ENCODE measurements around the gene GAS1. TPM values are rescaled to one million over a fixed set of nuclear protein-coding genes. Genes with fewer than 3 reads are reported as not detected.
A peak's percentile ranks its signal among the peaks of the same experiment; 100 is the strongest.

Gene GAS1
- total and polyA plus RNA-seq, 9 donors = 60.1 to 123 (median 91.1) TPM

GRCh38 chr9:86908261-86908660 is 39.0 kb downstream of the GAS1 start:
- WGBS (ENCODE audit: insufficient coverage) = no CpG with 5 or more reads among the region's 3 CpGs
- Histone ChIP-seq H3K9me3 (replicated peaks; ENCODE audit: control insufficient read depth, low read depth, low read length) (peaks cover 15% of the 10 kb centered on the region), H3K4me3 (ENCODE audit: low read length) (no peak overlapping the region), H3K27ac (ENCODE audit: low read length) (no peak overlapping the region), H3K4me1 (ENCODE audit: control insufficient read depth, insufficient read depth, low read length) (peaks cover 8% of the 10 kb centered on the region), H3K27me3 (ENCODE audit: control insufficient read depth, insufficient read depth, low read length) (no peaks in the 10 kb centered on the region), H3K36me3 (ENCODE audit: control insufficient read depth, insufficient read depth, low read length) (no peaks in the 10 kb centered on the region)
- no peak for DNase-seq

- 71% methylated on average over 1 of the region's 1 CpG for WGBS (ENCODE audit: insufficient coverage)
- Histone ChIP-seq H3K4me3 (ENCODE audit: low read length) (no peak overlapping the region), H3K27me3 (ENCODE audit: control insufficient read depth, insufficient read depth, low read length) (peaks cover 4% of the 10 kb centered on the region), H3K4me1 (ENCODE audit: control insufficient read depth, insufficient read depth, low read length) (peaks cover 17% of the 10 kb centered on the region), H3K36me3 (ENCODE audit: control insufficient read depth, insufficient read depth, low read length) (no peaks in the 10 kb centered on the region), H3K27ac (ENCODE audit: low read length) (no peak overlapping the region), H3K9me3 (replicated peaks; ENCODE audit: control insufficient read depth, low read depth, low read length) (peaks cover 15% of the 10 kb centered on the region)
- no peak for DNase-seq
These were observed 40.0 kb downstream of the GAS1 start for GRCh38 chr9:86907346-86907745.

GRCh38 chr9:86903734-86904085 is 43.6 kb downstream of the GAS1 start:
- Histone ChIP-seq H3K9me3 (replicated peaks; ENCODE audit: control insufficient read depth, low read depth, low read length) (peaks cover 6% of the 10 kb centered on the region), H3K4me1 (ENCODE audit: control insufficient read depth, insufficient read depth, low read length) (peaks cover 18% of the 10 kb centered on the region), H3K4me3 (ENCODE audit: low read length) (no peak overlapping the region), H3K36me3 (ENCODE audit: control insufficient read depth, insufficient read depth, low read length) (no peaks in the 10 kb centered on the region), H3K27ac (ENCODE audit: low read length) (peak overlapping the region; percentile 66), H3K27me3 (ENCODE audit: control insufficient read depth, insufficient read depth, low read length) (peaks cover 4% of the 10 kb centered on the region)
- peak; percentile 40 for DNase-seq
- no CpG with 5 or more reads among the region's 2 CpGs for WGBS (ENCODE audit: insufficient coverage)

- WGBS (ENCODE audit: insufficient coverage) = 2% methylated on average over 12 of the region's 19 CpGs
- H3K9me3 ChIP-seq (replicated peaks; ENCODE audit: control insufficient read depth, low read depth, low read length) = peaks cover 6% of the 10 kb centered on the region
- H3K27me3 ChIP-seq (ENCODE audit: control insufficient read depth, insufficient read depth, low read length) = peaks cover 4% of the 10 kb centered on the region
- H3K4me3 ChIP-seq (ENCODE audit: low read length) = peak overlapping the region; percentile 24
- H3K27ac ChIP-seq (ENCODE audit: low read length) = peak overlapping the region; percentile 66
- no peaks in the 10 kb centered on the region for H3K36me3 ChIP-seq (ENCODE audit: control insufficient read depth, insufficient read depth, low read length)
- H3K4me1 ChIP-seq (ENCODE audit: control insufficient read depth, insufficient read depth, low read length) = peaks cover 18% of the 10 kb centered on the region
- DNase-seq = peak; percentile 71
These were observed 44.1 kb downstream of the GAS1 start for GRCh38 chr9:86902991-86903733.

GRCh38 chr9:86902586-86902985 is 44.7 kb downstream of the GAS1 start:
- H3K4me1 ChIP-seq (ENCODE audit: control insufficient read depth, insufficient read depth, low read length) = peaks cover 18% of the 10 kb centered on the region
- H3K27me3 ChIP-seq (ENCODE audit: control insufficient read depth, insufficient read depth, low read length) = peaks cover 4% of the 10 kb centered on the region
- H3K36me3 ChIP-seq (ENCODE audit: control insufficient read depth, insufficient read depth, low read length) = no peaks in the 10 kb centered on the region
- DNase-seq = no peak
- H3K4me3 ChIP-seq (ENCODE audit: low read length) = peak overlapping the region; percentile 24
- no peak overlapping the region for H3K27ac ChIP-seq (ENCODE audit: low read length)
- H3K9me3 ChIP-seq (replicated peaks; ENCODE audit: control insufficient read depth, low read depth, low read length) = peaks cover 6% of the 10 kb centered on the region
- WGBS (ENCODE audit: insufficient coverage) = 19% methylated on average over 6 of the region's 21 CpGs

GRCh38 chr9:86902176-86902575 is 45.1 kb downstream of the GAS1 start:
- Histone ChIP-seq H3K27ac (ENCODE audit: low read length) (no peak overlapping the region), H3K27me3 (ENCODE audit: control insufficient read depth, insufficient read depth, low read length) (peaks cover 4% of the 10 kb centered on the region), H3K4me1 (ENCODE audit: control insufficient read depth, insufficient read depth, low read length) (peaks cover 18% of the 10 kb centered on the region), H3K4me3 (ENCODE audit: low read length) (no peak overlapping the region), H3K9me3 (replicated peaks; ENCODE audit: control insufficient read depth, low read depth, low read length) (peaks cover 6% of the 10 kb centered on the region), H3K36me3 (ENCODE audit: control insufficient read depth, insufficient read depth, low read length) (no peaks in the 10 kb centered on the region)
- no peak for DNase-seq
- WGBS (ENCODE audit: insufficient coverage) = 65% methylated on average over 6 of the region's 8 CpGs

- Histone ChIP-seq H3K4me3 (ENCODE audit: low read length) (no peak overlapping the region), H3K4me1 (ENCODE audit: control insufficient read depth, insufficient read depth, low read length) (peaks cover 18% of the 10 kb centered on the region), H3K27ac (ENCODE audit: low read length) (no peak overlapping the region), H3K36me3 (ENCODE audit: control insufficient read depth, insufficient read depth, low read length) (no peaks in the 10 kb centered on the region), H3K27me3 (ENCODE audit: control insufficient read depth, insufficient read depth, low read length) (peaks cover 4% of the 10 kb centered on the region), H3K9me3 (replicated peaks; ENCODE audit: control insufficient read depth, low read depth, low read length) (peaks cover 3% of the 10 kb centered on the region)
- no peak for DNase-seq
- no CpG with 5 or more reads among the region's 3 CpGs for WGBS (ENCODE audit: insufficient coverage)
These were observed 45.8 kb downstream of the GAS1 start for GRCh38 chr9:86901511-86901910.
